A549 (cell line): ENCODE results near the gene CPNE4.

Source experiments
- ATOH8 ChIP-seq: fragments of 250-450 bp; sonication (Bioruptor Pico); IDR thresholded peaks from 2 replicates; pipeline ENCODE4 v1.5.0; 2020; ENCODE audit warnings: low read depth, mild to moderate bottlenecking, moderate library complexity
- BHLHE40 ChIP-seq: IDR thresholded peaks from 2 replicates; pipeline ENCODE4 v1.6.1; 2012; ENCODE audit warnings: low read depth, low read length, inconsistent platforms
- CHD2 ChIP-seq: fragments of 150-350 bp; IDR thresholded peaks from 2 replicates; pipeline ENCODE4 v1.6.1; 2014; ENCODE audit warnings: low read length; ENCODE audit not compliant: partially characterized antibody
- EP300 ChIP-seq, 2 experiments: fragments of >200 bp; sonication (Bioruptor Twin); formaldehyde crosslinking; IDR thresholded peaks; 2 replicates in 1 of 2; 3 replicates in 1 of 2; pipeline ENCODE4 v1.6.1; 2016 to 2017
- ESRRA ChIP-seq: fragments of 150-350 bp; IDR thresholded peaks from 2 replicates; pipeline ENCODE4 v1.6.1; 2014; ENCODE audit warnings: mild to moderate bottlenecking, low read length, borderline replicate concordance
- JUNB ChIP-seq: fragments of >200 bp; sonication (Bioruptor Twin); formaldehyde crosslinking; IDR thresholded peaks from 2 replicates; pipeline ENCODE4 v1.6.1; 2016
- KDM5A ChIP-seq: fragments of 200-600 bp; sonication (generic); IDR thresholded peaks from 2 replicates; pipeline ENCODE4 v1.6.1; 2016; ENCODE audit warnings: antibody characterized with exemption, mild to moderate bottlenecking
- MAFK ChIP-seq: fragments of 450-650 bp; IDR thresholded peaks from 2 replicates; pipeline ENCODE4 v1.6.1; 2014; ENCODE audit not compliant: partially characterized antibody
- MAX ChIP-seq: IDR thresholded peaks from 2 replicates; pipeline ENCODE4 v1.6.1; 2012
- MAZ ChIP-seq: fragments of 150-350 bp; IDR thresholded peaks from 2 replicates; pipeline ENCODE4 v1.6.1; 2014; ENCODE audit warnings: antibody characterized with exemption, low read depth, low read length, borderline replicate concordance
- NPAS2 ChIP-seq: fragments of 250-450 bp; sonication (Bioruptor Pico); IDR thresholded peaks from 2 replicates; pipeline ENCODE4 v1.8.0; 2022; ENCODE audit warnings: mild to moderate bottlenecking, moderate library complexity, borderline replicate concordance
- REST ChIP-seq: fragments of 200-600 bp; sonication (generic); IDR thresholded peaks from 2 replicates; pipeline ENCODE4 v1.6.1; 2016; ENCODE audit warnings: antibody characterized with exemption, mild to moderate bottlenecking, moderate library complexity
- RFX5 ChIP-seq: fragments of 450-650 bp; IDR thresholded peaks from 2 replicates; pipeline ENCODE4 v1.7.1; 2014; ENCODE audit warnings: antibody characterized with exemption, mild to moderate bottlenecking, moderate library complexity
- TF ChIP-seq, protein P1 (sequence below): fragments of >200 bp; sonication (Bioruptor Twin); formaldehyde crosslinking; IDR thresholded peaks from 3 replicates; pipeline ENCODE4 v1.5.1; 2016

DNA sequence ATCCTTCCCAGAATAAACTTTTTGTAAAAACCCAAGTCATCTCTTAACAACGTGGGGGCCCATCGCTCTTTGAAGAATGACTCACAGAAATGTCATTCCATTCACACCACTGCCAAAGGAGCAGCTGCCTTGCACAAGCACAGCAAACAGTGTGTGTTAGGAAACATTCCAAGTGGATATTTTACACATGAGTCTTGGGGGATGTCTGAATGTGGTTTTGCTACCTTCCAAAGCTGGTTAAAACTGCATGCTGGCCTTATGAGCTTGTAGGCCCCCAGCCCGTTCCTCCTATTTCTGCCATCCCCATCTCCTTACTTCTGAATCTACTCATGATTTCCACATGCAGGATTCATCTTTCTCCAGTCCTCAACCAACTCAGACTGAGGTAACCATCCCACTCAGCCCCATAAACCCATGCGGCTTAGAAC, 130.8 kb downstream of the CPNE4 start:
- TF ChIP-seq REST (no peak), RFX5 (no peak), NPAS2 (CRISPR knock-in tag) (no peak), MAX (peak; percentile 68), BHLHE40 (no peak), EP300 (IDR thresholded peaks at IDR 0.05) (peak; percentile 17 to 46; a peak in 1 of 5 replicates), MAZ (no peak), MAFK (no peak), KDM5A (no peak), ESRRA (no peak), CHD2 (no peak), ATOH8 (CRISPR knock-in tag) (no peak), JUNB (peak; percentile 82)
- TF ChIP-seq, protein P1, sequence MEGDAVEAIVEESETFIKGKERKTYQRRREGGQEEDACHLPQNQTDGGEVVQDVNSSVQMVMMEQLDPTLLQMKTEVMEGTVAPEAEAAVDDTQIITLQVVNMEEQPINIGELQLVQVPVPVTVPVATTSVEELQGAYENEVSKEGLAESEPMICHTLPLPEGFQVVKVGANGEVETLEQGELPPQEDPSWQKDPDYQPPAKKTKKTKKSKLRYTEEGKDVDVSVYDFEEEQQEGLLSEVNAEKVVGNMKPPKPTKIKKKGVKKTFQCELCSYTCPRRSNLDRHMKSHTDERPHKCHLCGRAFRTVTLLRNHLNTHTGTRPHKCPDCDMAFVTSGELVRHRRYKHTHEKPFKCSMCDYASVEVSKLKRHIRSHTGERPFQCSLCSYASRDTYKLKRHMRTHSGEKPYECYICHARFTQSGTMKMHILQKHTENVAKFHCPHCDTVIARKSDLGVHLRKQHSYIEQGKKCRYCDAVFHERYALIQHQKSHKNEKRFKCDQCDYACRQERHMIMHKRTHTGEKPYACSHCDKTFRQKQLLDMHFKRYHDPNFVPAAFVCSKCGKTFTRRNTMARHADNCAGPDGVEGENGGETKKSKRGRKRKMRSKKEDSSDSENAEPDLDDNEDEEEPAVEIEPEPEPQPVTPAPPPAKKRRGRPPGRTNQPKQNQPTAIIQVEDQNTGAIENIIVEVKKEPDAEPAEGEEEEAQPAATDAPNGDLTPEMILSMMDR = no peak
